Sigmoid colon (tissue), 7 donors: ENCODE results near the gene ADORA2A. TPM values are rescaled to one million over a fixed set of nuclear protein-coding genes. Genes with fewer than 3 reads are reported as not detected.

Source experiments
- DNase-seq: peaks from one replicate; pipeline ENCODE4 v3.0.0-alpha.2; 2019
- H3K27ac ChIP-seq, 4 donors: fragments of 200-600 bp; sonication (generic); one replicate each; pipeline ENCODE4 v1.5.1; 2016 to 2019; ENCODE audit warnings: mild to moderate bottlenecking in 1 of 4
- H3K27me3 ChIP-seq, 3 donors: fragments of 200-600 bp; sonication (generic); one replicate each; pipeline ENCODE4 v1.5.1; 2019; ENCODE audit warnings: mild to moderate bottlenecking in 1 of 3
- H3K36me3 ChIP-seq, 4 donors: fragments of 200-600 bp; sonication (generic); one replicate each; pipeline ENCODE4 v1.5.1; 2016 to 2019
- H3K4me1 ChIP-seq, 4 donors: fragments of 200-600 bp; sonication (generic); one replicate each; pipeline ENCODE4 v1.5.1; 2017 to 2019
- H3K4me3 ChIP-seq, 4 donors: fragments of 200-600 bp; sonication (generic); one replicate each; pipeline ENCODE4 v1.5.1; 2017 to 2019; ENCODE audit warnings: mild to moderate bottlenecking in 2 of 4, moderate library complexity in 1 of 4
- H3K9me3 ChIP-seq, 4 donors: fragments of 200-600 bp in 3 of 4; sonication (generic) in 3 of 4; one replicate each; pipeline versions ENCODE4 v1.5.1 to v1.6.1; 2013 to 2019
- CTCF ChIP-seq, 4 experiments: fragments of 450-650 bp in 3 of 4; fragments of 200-600 bp in 1 of 4; IDR thresholded peaks; one replicate each; pipeline ENCODE4 v1.5.1; 2016 to 2019; ENCODE audit warnings: antibody characterized with exemption in 4 of 4, mild to moderate bottlenecking in 3 of 4, moderate library complexity in 2 of 4
- EP300 ChIP-seq, 4 donors: sonication (generic); formaldehyde crosslinking; IDR thresholded peaks; one replicate each; pipeline ENCODE4 v1.6.1; 2017; ENCODE audit warnings: antibody characterized with exemption in 4 of 4
- POLR2A ChIP-seq, 2 donors: fragments of 450-650 bp; IDR thresholded peaks; one replicate each; pipeline ENCODE4 v1.6.1; 2016; ENCODE audit warnings: antibody characterized with exemption in 2 of 2, mild to moderate bottlenecking in 2 of 2, moderate library complexity in 2 of 2
- POLR2AphosphoS5 ChIP-seq, 4 donors: sonication (generic); formaldehyde crosslinking; IDR thresholded peaks; one replicate each; pipeline ENCODE4 v1.6.1; 2017; ENCODE audit warnings: antibody characterized with exemption in 4 of 4
- WGBS, 2 donors: extraction: QIAGEN DNeasy Blood & Tissue Kit; methylation state at CpG; one replicate each; pipeline ENCODE4 v1.1.7; 2013; 5-methylcytosine and 5-hydroxymethylcytosine counted together
- intact Hi-C: fragments of 100-400 bp; cut with DNase I; formaldehyde crosslinking; loops from one replicate; pipeline ENCODE4 v1.15.1; 2023
- polyA plus RNA-seq, 3 donors: library from polyadenylated mRNA; stranded (reverse); fragments of 200-250 nt; gene quantifications; one replicate each; pipeline ENCODE4 v1.2.3, GENCODE V29; 2013
- total RNA-seq, 4 donors: library from RNA; depleted of rRNA; stranded (reverse); fragments of >200 nt; gene quantifications; one replicate each; pipeline ENCODE4 v1.1.0, GENCODE V29; 2016
- donor health status: healthy with polysubstance abuse.
- donor health status: Bipolar disorder and iron deficiency.
- donor health status: healthy.

ADORA2A gene
- total and polyA plus RNA-seq, 7 donors, result 1.2 to 9.3 (median 3.0) TPM

GRCh38 chr22:24412274-24412673 lies 15.1 kb upstream of the ADORA2A start:
- H3K36me3 ChIP-seq, result peaks cover 0 to 53% (median 28%) of the 10 kb centered on the region in 4 donors
- intact Hi-C loops, result no loop called here

GRCh38 chr22:24413271-24413670 lies 14.1 kb upstream of the ADORA2A start:
- no peak for TF ChIP-seq EP300 (IDR thresholded peaks at IDR 0.05)
- no peak for TF ChIP-seq POLR2A (IDR thresholded peaks at IDR 0.05)
- no peak for TF ChIP-seq POLR2AphosphoS5 (IDR thresholded peaks at IDR 0.05)
- no peak for TF ChIP-seq CTCF (IDR thresholded peaks at IDR 0.05)
- no peaks in the 10 kb centered on the region for H3K4me1 ChIP-seq
- intact Hi-C loops, result no loop called here
- H3K4me3 ChIP-seq, result no peak overlapping the region
- DNase-seq, result no peak
- H3K36me3 ChIP-seq, result peaks cover 0 to 56% (median 28%) of the 10 kb centered on the region in 4 donors
- H3K27ac ChIP-seq, result no peak overlapping the region
- WGBS, 2 donors, result 96 to 98% methylated on average over 9 of the region's 9 CpGs
- no peaks in the 10 kb centered on the region for H3K27me3 ChIP-seq
- H3K9me3 ChIP-seq, result no peaks in the 10 kb centered on the region

More at GRCh38 chr22:24412274-24412673, 15.1 kb upstream of the ADORA2A start:
- Histone ChIP-seq H3K27ac (no peak overlapping the region), H3K27me3 (no peaks in the 10 kb centered on the region), H3K4me1 (no peaks in the 10 kb centered on the region), H3K4me3 (no peak overlapping the region), H3K9me3 (no peaks in the 10 kb centered on the region)
- no peak for TF ChIP-seq EP300 (IDR thresholded peaks at IDR 0.05)
- no peak for TF ChIP-seq POLR2AphosphoS5 (IDR thresholded peaks at IDR 0.05)
- TF ChIP-seq POLR2A (IDR thresholded peaks at IDR 0.05), result no peak
- TF ChIP-seq CTCF (IDR thresholded peaks at IDR 0.05), result no peak
- no peak for DNase-seq
- 83 to 94% methylated on average over 7 of the region's 7 CpGs for WGBS, 2 donors

- Histone ChIP-seq H3K9me3 (no peaks in the 10 kb centered on the region), H3K27me3 (no peaks in the 10 kb centered on the region), H3K27ac (no peak overlapping the region), H3K36me3 (peaks cover 0 to 57% (median 28%) of the 10 kb centered on the region in 4 donors), H3K4me1 (no peaks in the 10 kb centered on the region), H3K4me3 (no peak overlapping the region)
- DNase-seq, result peak; percentile 51
- TF ChIP-seq CTCF (IDR thresholded peaks at IDR 0.05), result no peak
- TF ChIP-seq EP300 (IDR thresholded peaks at IDR 0.05), result no peak
- TF ChIP-seq POLR2A (IDR thresholded peaks at IDR 0.05), result no peak
- no peak for TF ChIP-seq POLR2AphosphoS5 (IDR thresholded peaks at IDR 0.05)
- intact Hi-C loops, result no loop called here
- 90 to 91% methylated on average over 18 of the region's 18 CpGs for WGBS, 2 donors
Observed at GRCh38 chr22:24413736-24414385, 13.5 kb upstream of the ADORA2A start.

GRCh38 chr22:24414523-24414922 lies 12.9 kb upstream of the ADORA2A start:
- no peaks in the 10 kb centered on the region for H3K4me1 ChIP-seq
- H3K27me3 ChIP-seq, result no peaks in the 10 kb centered on the region
- intact Hi-C loops, result no loop called here
- no peaks in the 10 kb centered on the region for H3K9me3 ChIP-seq
- H3K27ac ChIP-seq, result no peak overlapping the region
- H3K4me3 ChIP-seq, result no peak overlapping the region
- TF ChIP-seq POLR2AphosphoS5 (IDR thresholded peaks at IDR 0.05) (no peak), POLR2A (IDR thresholded peaks at IDR 0.05) (no peak), CTCF (IDR thresholded peaks at IDR 0.05) (no peak), EP300 (IDR thresholded peaks at IDR 0.05) (no peak)
- DNase-seq, result peak; percentile 46
- 92 to 94% methylated on average over 21 of the region's 21 CpGs for WGBS, 2 donors
- peaks cover 0 to 57% (median 28%) of the 10 kb centered on the region in 4 donors for H3K36me3 ChIP-seq
